ENCODE data around the gene PIP4P1. TPM values are rescaled to one million over a fixed set of nuclear protein-coding genes. Genes with fewer than 3 reads are reported as not detected.
"Not testable (repeated sequence)": the region's sequence is repeated elsewhere in the genome, so short reads cannot be mapped to it uniquely, and the experiment has no call there.

The PIP4P1 gene
- total RNA-seq (ENCODE audit: low replicate concordance): 38.4 and 44.8 TPM in 2 replicates
- long read RNA-seq, partial matches to known transcripts: 5 of 6 reads
- long read RNA-seq, other reads (novel, unspliced or antisense): 1 of 6 reads

- peaks cover 5% of the 10 kb centered on the region for H3K9me3 Mint-ChIP-seq
- peaks cover 24% of the 10 kb centered on the region for H3K4me1 Mint-ChIP-seq (ENCODE audit: unreplicated experiment)
- peaks cover 18% of the 10 kb centered on the region for H3K36me3 Mint-ChIP-seq
- TF ChIP-seq CTCF (conservative IDR thresholded peaks at IDR 0.05): no peak
- peaks cover 6% of the 10 kb centered on the region for H3K27me3 Mint-ChIP-seq
- peak within 1 kb of the TSS; percentile 94 for H3K4me3 Mint-ChIP-seq
- H3K27ac Mint-ChIP-seq: peak within 1 kb of the TSS; percentile 95
- peak; percentile 96 for DNase-seq (ENCODE audit: extremely low spot score, unreplicated experiment)
These were observed at the start of gene PIP4P1 for GRCh38 chr14:20461225-20462141. Gene PIP4P1, minus strand, starts transcription at chr14:20461434. Its CDS starts 109 bp downstream, at chr14:20461325.

GRCh38 chr14:20508367-20508766 is 47.1 kb upstream of the PIP4P1 start:
- H3K4me1 Mint-ChIP-seq (ENCODE audit: unreplicated experiment): peaks cover 3% of the 10 kb centered on the region
- DNase-seq (ENCODE audit: extremely low spot score, unreplicated experiment): no peak
- no peak overlapping the region for H3K27ac Mint-ChIP-seq
- H3K27me3 Mint-ChIP-seq: peaks cover 18% of the 10 kb centered on the region
- no peaks in the 10 kb centered on the region for H3K36me3 Mint-ChIP-seq
- no peak overlapping the region for H3K4me3 Mint-ChIP-seq
- no peak for TF ChIP-seq CTCF (conservative IDR thresholded peaks at IDR 0.05)
- no peaks in the 10 kb centered on the region for H3K9me3 Mint-ChIP-seq

GRCh38 chr14:20507537-20507936 is 46.3 kb upstream of the PIP4P1 start:
- DNase-seq (ENCODE audit: extremely low spot score, unreplicated experiment); H3K4me3 Mint-ChIP-seq; H3K9me3 Mint-ChIP-seq; H3K4me1 Mint-ChIP-seq (ENCODE audit: unreplicated experiment); H3K27ac Mint-ChIP-seq; H3K36me3 Mint-ChIP-seq: not testable (repeated sequence)
- peaks cover 12% of the 10 kb centered on the region for H3K27me3 Mint-ChIP-seq

DNA sequence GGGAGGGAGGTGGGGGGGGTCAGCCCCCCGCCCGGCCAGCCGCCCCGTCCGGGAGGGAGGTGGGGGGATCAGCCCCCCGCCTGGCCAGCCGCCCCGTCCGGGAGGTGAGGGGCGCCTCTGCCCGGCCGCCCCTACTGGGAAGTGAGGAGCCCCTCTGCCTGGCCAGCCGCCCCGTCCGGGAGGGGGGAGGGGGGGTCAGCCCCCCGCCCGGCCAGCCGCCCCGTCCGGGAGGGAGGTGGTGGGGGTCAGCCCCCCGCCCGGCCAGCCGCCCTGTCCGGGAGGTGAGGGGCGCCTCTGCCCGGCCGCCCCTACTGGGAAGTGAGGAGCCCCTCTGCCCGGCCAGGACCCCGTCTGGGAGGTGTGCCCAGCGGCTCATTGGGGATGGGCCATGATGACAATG is 45.5 kb upstream of the PIP4P1 start:
- H3K36me3 Mint-ChIP-seq; H3K27ac Mint-ChIP-seq; H3K4me1 Mint-ChIP-seq (ENCODE audit: unreplicated experiment); H3K27me3 Mint-ChIP-seq; DNase-seq (ENCODE audit: extremely low spot score, unreplicated experiment); H3K9me3 Mint-ChIP-seq; H3K4me3 Mint-ChIP-seq: not testable (repeated sequence)

DNA sequence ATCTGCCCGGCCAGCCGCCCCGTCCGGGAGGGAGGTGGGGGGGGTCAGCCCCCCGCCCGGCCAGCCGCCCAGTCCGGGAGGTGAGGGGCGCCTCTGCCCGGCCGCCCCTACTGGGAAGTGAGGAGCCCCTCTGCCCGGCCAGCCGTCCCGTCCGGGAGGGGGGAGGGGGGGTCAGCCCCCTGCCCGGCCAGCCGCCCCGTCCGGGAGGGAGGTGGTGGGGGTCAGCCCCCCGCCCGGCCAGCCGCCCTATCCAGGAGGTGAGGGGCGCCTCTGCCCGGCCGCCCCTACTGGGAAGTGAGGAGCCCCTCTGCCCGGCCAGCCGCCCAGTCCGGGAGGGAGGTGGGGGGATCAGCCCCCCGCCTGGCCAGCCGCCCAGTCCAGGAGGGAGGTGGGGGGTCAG is 45.0 kb upstream of the PIP4P1 start:
- DNase-seq (ENCODE audit: extremely low spot score, unreplicated experiment); H3K9me3 Mint-ChIP-seq; H3K4me1 Mint-ChIP-seq (ENCODE audit: unreplicated experiment); H3K4me3 Mint-ChIP-seq; H3K36me3 Mint-ChIP-seq; H3K27ac Mint-ChIP-seq; H3K27me3 Mint-ChIP-seq: not testable (repeated sequence)

GRCh38 chr14:20503898-20504297 is 42.7 kb upstream of the PIP4P1 start:
- DNase-seq (ENCODE audit: extremely low spot score, unreplicated experiment): no peak
- Mint-ChIP-seq H3K4me1 (ENCODE audit: unreplicated experiment) (peaks cover 10% of the 10 kb centered on the region), H3K27ac (no peak overlapping the region), H3K27me3 (no peaks in the 10 kb centered on the region), H3K36me3 (no peaks in the 10 kb centered on the region), H3K9me3 (no peaks in the 10 kb centered on the region), H3K4me3 (no peak overlapping the region)
- no peak for TF ChIP-seq CTCF (conservative IDR thresholded peaks at IDR 0.05)

DNA sequence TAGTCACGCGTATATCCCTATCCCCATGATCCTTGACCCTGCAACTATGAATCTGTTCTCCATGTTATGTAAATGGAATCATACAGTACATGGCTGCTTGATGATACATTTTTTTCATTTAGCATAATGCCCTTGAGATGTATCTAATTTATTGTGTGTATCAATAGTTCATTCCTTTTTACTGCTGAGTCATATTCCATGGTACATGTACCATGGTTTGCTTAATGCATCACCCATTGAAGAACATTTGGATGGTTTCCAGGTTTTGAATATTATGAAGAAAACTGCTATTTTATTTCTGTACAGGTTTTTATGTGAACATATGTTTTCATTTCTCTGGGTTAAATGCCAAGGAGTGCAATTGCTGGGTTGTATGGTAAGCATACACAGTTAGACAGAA is 40.1 kb upstream of the PIP4P1 start:
- Mint-ChIP-seq H3K27ac (no peak overlapping the region), H3K9me3 (no peaks in the 10 kb centered on the region), H3K27me3 (no peaks in the 10 kb centered on the region), H3K36me3 (no peaks in the 10 kb centered on the region), H3K4me1 (ENCODE audit: unreplicated experiment) (peaks cover 14% of the 10 kb centered on the region), H3K4me3 (no peak overlapping the region)
- DNase-seq (ENCODE audit: extremely low spot score, unreplicated experiment): no peak
- TF ChIP-seq CTCF (conservative IDR thresholded peaks at IDR 0.05): no peak
